Stimulated activated CD8-positive, alpha-beta memory T cell treated with anti-CD3 and anti-CD28 coated beads, Interleukin-15, amount 100 ng/mL, for 24 hours (primary cell): ENCODE data around the gene C1QTNF5.
"Not testable (repeated sequence)": the region's sequence is repeated elsewhere in the genome, so short reads cannot be mapped to it uniquely, and the experiment has no call there.

ENCODE experiments used
- DNase-seq: peaks from one replicate; pipeline ENCODE4 v3.0.0-alpha.2; 2020; ENCODE audit warnings: low read depth

C1QTNF5 gene, protein sequence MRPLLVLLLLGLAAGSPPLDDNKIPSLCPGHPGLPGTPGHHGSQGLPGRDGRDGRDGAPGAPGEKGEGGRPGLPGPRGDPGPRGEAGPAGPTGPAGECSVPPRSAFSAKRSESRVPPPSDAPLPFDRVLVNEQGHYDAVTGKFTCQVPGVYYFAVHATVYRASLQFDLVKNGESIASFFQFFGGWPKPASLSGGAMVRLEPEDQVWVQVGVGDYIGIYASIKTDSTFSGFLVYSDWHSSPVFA

DNA sequence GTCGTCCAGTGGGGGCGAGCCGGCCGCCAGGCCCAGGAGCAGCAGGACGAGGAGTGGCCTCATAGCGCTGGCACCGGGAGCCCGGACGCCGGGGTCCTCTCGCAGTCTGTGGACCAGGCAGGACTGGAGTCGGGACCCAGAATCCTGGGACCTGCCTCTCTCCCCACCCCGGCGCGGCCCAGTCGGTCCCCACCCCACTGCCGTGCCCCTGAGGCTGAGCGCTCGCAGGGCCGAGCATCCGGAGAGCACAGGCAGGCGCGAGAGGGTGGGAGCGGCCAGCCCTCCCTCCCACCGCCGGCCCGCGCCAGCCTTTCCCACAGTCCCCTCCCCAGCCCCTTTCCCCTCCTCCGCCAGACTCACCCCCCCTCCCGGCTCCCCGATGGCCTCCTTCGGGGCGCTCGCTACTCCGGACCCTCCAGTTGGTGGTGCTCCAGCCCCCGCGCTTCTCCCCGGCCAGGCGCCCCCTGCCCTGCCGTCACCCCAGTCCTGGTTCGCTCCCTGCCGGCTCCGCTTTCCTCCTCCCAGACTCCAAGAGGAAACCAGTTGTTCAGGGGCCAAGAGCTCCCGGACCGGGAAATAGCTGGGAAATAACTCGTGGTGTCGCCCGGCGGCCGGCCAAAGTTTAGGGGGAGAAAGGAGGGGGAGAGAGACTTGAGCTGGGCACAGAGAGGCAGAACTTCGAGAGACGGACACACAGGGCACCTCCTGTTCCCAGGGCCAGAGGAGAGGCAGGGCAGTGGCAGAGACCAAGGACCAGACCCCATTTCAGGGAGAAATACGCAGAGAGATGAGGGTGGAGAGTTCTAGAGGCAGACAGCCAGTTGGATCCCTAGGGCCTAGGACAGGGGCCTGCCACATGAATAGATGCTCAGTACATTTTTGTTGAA, at the start of gene C1QTNF5:
C1QTNF5 (minus strand) TSS at position 549 of the 887 bp plus-strand sequence; CDS start at position 63, 486 bp downstream.
- DNase-seq: no peak

DNA sequence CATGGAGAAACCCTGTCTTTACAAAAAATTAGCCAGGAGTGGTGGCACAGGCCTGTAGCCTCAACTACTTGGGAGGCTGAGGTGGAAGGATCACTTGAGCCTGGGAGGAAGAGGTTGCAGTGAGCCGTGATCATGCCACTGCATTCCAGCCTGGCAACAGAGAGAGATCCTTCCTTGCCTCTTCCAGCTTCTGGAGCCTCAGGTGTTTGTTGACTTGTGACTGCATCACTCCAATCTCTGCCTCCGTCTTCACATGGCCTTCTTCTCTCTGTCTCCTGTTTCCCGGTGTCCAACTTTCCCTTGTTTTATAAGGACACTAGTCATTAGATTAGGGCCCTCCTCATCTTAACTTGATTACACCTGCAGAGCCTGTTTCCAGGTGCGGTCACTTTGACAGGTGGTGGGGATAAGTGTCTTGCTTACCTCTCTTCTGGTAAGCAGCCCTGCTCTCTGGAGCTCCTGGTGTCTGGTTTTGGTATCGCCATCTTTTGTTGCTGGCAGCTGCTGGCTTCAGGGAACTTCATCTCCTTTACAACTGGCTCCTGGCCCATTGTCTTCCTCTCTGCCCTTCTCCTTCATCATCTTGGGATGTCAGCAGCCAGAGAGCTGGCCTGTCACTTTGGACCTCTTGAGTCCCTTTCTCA, 49.0 kb upstream of the C1QTNF5 start:
- DNase-seq: no peak

GRCh38 chr11:119388103-119388502, 47.4 kb upstream of the C1QTNF5 start:
- DNase-seq: no peak

DNA sequence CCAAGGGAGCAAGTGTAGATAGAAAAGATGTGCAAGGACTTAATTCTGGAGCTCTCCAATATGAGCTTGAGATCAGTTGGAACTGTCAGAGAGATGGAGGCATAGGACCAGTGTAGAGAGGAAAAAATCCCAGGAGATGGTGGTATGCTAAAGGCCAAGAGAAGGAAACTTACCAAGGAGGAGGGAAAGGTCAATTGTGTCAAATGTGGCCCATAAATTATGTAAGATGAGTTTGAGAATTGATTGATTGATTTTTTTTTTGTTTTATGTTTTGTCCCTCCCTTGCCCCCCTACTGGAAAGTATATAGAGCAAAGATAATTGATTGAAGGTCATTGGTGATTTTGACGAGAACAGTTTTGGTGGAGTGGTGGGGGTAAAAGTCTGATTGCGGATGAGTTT, 43.6 kb upstream of the C1QTNF5 start:
- no peak for DNase-seq

DNA sequence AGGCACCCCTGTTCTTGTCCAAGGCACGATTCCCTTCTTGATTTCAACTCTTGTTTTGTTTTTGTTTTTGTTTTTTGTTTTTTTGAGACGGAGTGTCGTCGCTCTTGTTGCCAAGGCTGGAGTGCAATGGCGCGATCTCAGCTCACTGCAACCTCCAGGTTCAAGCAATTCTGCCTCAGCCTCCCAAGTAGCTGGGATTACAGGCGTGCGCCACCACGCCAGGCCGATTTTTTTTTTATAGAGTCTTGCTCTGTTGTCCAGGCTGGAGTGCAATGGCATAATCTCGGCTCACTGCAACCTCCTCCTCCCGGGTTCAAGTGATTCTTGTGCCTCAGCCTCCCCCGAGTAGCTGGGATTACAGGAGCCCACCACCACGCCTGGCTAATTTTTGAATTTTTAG, 41.8 kb upstream of the C1QTNF5 start:
- DNase-seq: not testable (repeated sequence)

GRCh38 chr11:119382101-119382500, 41.4 kb upstream of the C1QTNF5 start:
- DNase-seq: no peak

GRCh38 chr11:119381181-119381988, 40.7 kb upstream of the C1QTNF5 start, which contains the start of gene USP2:
TSS of gene USP2 (minus strand) at chr11:119381690. CDS start at chr11:119373480, 8,210 bp downstream.
- DNase-seq: peak; percentile 93

GRCh38 chr11:119380827-119381180, 40.1 kb upstream of the C1QTNF5 start:
- DNase-seq: no peak

DNA sequence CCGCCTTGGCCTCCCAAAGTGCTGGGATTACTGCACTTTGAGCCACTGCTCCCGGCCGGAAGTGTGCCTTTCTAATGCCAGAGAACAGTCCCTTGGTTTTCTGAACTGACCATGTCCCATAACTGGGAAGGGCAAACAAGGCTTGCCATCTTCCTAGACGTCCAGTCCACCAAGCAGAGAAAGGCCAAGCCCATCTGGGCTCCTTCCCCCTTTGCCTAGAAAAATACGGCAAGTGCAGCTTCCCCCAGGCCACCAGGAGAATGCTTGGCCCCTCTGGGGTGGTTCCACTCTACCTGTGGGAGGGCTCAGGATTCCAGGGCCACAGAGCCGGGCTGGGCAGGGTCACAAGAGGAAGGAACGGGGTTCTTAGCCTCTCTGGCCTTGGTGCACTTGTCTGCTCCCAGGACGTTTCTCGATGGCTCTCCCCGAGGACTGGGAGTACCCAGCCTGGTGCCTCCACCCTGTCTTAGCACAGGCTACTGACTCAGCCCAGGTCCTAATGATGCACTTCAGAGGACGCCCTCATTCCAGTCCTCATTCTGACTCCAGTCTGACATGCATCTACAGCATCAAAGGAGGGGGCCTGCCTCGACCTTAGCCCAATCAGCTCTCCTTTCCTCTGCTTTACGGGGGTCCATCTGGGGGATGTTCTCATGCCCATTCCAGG, 39.6 kb upstream of the C1QTNF5 start:
- DNase-seq: no peak

- DNase-seq: no peak
Observed at GRCh38 chr11:119378851-119379465, 38.3 kb upstream of the C1QTNF5 start.

DNA sequence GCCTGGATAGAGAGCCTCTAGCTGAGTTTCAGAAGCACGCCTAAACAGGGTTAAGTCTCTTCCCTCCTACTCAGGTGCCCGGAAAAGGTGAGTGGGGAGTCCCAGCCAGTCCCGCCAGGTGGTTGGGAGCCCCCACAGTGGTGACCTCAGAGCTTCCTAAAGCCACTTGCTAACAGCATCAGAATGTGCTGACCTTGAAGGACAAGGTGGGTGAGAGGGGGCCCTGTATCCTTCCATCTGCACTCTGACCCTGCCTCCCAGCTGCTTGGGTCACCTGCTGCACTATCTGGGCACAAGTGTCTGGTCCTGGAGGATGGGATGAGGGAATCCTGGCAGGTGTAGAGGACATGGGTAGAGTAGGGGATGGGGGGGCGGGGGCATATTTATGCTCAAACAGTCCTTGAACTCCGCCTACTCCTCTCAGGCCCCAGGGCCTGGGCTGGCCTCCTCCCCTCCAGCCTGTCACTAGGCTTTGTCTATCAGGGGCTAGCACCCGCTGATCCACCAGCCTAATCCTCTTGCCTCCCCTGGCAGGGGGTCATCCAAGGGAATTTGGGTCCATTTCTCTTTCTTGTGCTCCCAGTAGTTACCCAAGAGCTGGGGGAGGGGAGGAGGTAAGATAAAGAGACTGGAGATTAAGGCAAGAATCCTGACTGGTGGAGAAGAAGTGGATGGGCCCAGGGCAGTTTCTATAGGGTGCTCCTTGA, 37.4 kb upstream of the C1QTNF5 start:
- DNase-seq: no peak

- DNase-seq: no peak
Observed at GRCh38 chr11:119377112-119377901, 36.6 kb upstream of the C1QTNF5 start.

- no peak for DNase-seq
Observed at GRCh38 chr11:119376197-119376847, 35.6 kb upstream of the C1QTNF5 start.

GRCh38 chr11:119375337-119376196, 34.9 kb upstream of the C1QTNF5 start:
- no peak for DNase-seq

- DNase-seq: no peak
Observed at GRCh38 chr11:119374632-119375336, 34.1 kb upstream of the C1QTNF5 start.

- DNase-seq: no peak
Observed at GRCh38 chr11:119373921-119374631, 33.4 kb upstream of the C1QTNF5 start.
